ENCODE results near the gene SYNE4.

GRCh38 chr19:36019061-36019670, 10.6 kb upstream of the SYNE4 start:
- TF ChIP-seq EZH2 (IDR thresholded peaks at IDR 0.05): no peak
- no peak for TF ChIP-seq POLR2AphosphoS5 (IDR thresholded peaks at IDR 0.05; ENCODE audit: borderline replicate concordance, low read depth, low read length)
- TF ChIP-seq FOXP2 (optimal IDR thresholded peaks at IDR 0.05; ENCODE audit: control extremely low read depth, extremely low read length, insufficient read depth): no peak
